ENCODE results near the gene LIPG. TPM values are rescaled to one million over a fixed set of nuclear protein-coding genes. Genes with fewer than 3 reads are reported as not detected.

LIPG gene
- total and polyA plus RNA-seq, 2 of the 13 experiments (the other 11 are each of a cell fraction or from before 2014, with no cell fraction given), result 0.96 to 10.8 TPM

DNA sequence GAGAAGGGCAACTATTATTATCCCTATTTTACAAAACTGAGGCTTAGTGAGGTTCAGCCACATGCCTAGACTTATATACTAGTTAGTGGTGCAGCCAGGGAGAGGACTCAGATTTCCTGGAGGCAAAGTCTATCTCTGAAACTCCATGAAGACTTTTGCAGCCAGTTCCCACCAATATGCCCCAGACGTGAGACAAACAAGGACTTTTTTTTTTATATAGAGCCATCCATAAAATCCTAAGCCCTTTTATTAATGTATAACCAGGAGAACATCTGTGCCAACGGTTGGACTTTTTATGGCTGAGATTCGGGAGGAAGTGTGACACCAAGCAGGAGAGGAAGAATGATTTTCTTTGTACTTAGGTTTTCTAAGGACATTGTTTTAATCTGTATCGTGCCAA lies 29.9 kb downstream of the LIPG start:
- Histone ChIP-seq H3K4me3 (replicated peaks in 1 of 3; ENCODE audit: insufficient read depth in 1 of 3, low read depth in 2 of 3, low read length in 3 of 3) (no peak overlapping the region), H4K20me1 (ENCODE audit: insufficient read depth, low read length) (no peaks in the 10 kb centered on the region), H3K27me3 (ENCODE audit: control insufficient read depth in 1 of 2, insufficient read depth in 2 of 2, low read length in 2 of 2) (no peaks in the 10 kb centered on the region), H3K4me2 (ENCODE audit: low read depth, low read length) (no peak overlapping the region), H3K36me3 (replicated peaks in 1 of 2; ENCODE audit: control insufficient read depth in 1 of 2, insufficient read depth in 2 of 2, low read length in 2 of 2) (no peaks in the 10 kb centered on the region), H3K27ac (ENCODE audit: extremely low read length, insufficient read depth, low read length) (no peak overlapping the region), H3K9me3 (ENCODE audit: low read length) (no peaks in the 10 kb centered on the region), H2AFZ (ENCODE audit: low read length) (no peak overlapping the region), H3K79me2 (ENCODE audit: insufficient read depth, low read length) (no peaks in the 10 kb centered on the region), H3K4me1 (ENCODE audit: insufficient read depth, low read length) (peaks cover 16% of the 10 kb centered on the region), H3K9ac (ENCODE audit: insufficient read depth, low read depth, low read length) (no peak overlapping the region)
- DNase-seq (ENCODE audit: low spot score) (no peak), FAIRE-seq (no peak), ATAC-seq (no peak)
- intact Hi-C loops (cut with micrococcal nuclease; ENCODE audit: unreplicated experiment), result no loop called here
- BruUV-seq (replicated peaks), result TSS peak; percentile 36
- in situ Hi-C loops (cut with HindIII; ENCODE audit: extremely low pct_ligation_motif_present, low pct_unique_long_range_greater_than_20kb), result no loop called here
- CTCF ChIA-PET (ENCODE audit: low intra/inter-chr PET ratio, low total read pairs), result no interaction called here
- no peak for TF ChIP-seq NKX3-1 (CRISPR knock-in tag; IDR thresholded peaks at IDR 0.05)
- TF ChIP-seq PCBP2 (optimal IDR thresholded peaks at IDR 0.05; ENCODE audit: low read depth, low read length, poor library complexity, severe bottlenecking), result no peak
- no peak for TF ChIP-seq MLLT10 (CRISPR knock-in tag; IDR thresholded peaks at IDR 0.05)
- no peak for TF ChIP-seq CBX1 (IDR thresholded peaks at IDR 0.05; ENCODE audit: low read depth)
- no peak for TF ChIP-seq CBFB (CRISPR knock-in tag; IDR thresholded peaks at IDR 0.05)
- POLR2A ChIA-PET, result no interaction called here
- WGBS (ENCODE audit: low lambda C conversion rate), result 63% methylated on average over 4 of the region's 4 CpGs

DNA sequence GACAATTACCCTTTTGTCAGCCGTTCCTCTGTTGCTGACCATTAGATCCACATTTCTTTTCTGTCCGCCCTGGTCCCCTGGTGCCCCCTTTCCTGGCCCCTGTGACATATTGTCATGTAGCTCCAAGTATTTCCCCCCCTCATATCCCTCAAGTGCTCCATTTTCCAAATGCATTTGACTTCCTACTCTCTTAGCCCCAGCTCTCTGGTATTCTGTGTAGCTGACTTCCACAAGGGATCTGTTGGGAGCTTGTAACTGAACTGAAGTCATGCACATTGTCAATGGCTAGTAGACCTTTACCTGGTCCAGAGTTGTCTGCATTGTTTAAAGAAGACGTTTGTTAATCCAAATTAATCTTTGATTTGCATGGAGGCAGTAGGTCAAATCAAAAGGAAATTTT lies 34.8 kb downstream of the LIPG start:
- in situ Hi-C loops (cut with HindIII; ENCODE audit: extremely low pct_ligation_motif_present, low pct_unique_long_range_greater_than_20kb), result no loop called here
- Histone ChIP-seq H3K9ac (ENCODE audit: insufficient read depth, low read depth, low read length) (no peak overlapping the region), H3K36me3 (replicated peaks in 1 of 2; ENCODE audit: control insufficient read depth in 1 of 2, insufficient read depth in 2 of 2, low read length in 2 of 2) (no peaks in the 10 kb centered on the region), H3K4me2 (ENCODE audit: low read depth, low read length) (0 out of 2 replicates have a peak overlapping the region, but pooled peaks have one; percentile 29), H3K4me1 (ENCODE audit: insufficient read depth, low read length) (peaks cover 9% of the 10 kb centered on the region), H3K27me3 (ENCODE audit: control insufficient read depth in 1 of 2, insufficient read depth in 2 of 2, low read length in 2 of 2) (no peaks in the 10 kb centered on the region), H3K9me3 (ENCODE audit: low read length) (no peaks in the 10 kb centered on the region), H2AFZ (ENCODE audit: low read length) (no peak overlapping the region), H4K20me1 (ENCODE audit: insufficient read depth, low read length) (no peaks in the 10 kb centered on the region), H3K27ac (ENCODE audit: extremely low read length, insufficient read depth, low read length) (no peak overlapping the region), H3K4me3 (replicated peaks in 1 of 3; ENCODE audit: insufficient read depth in 1 of 3, low read depth in 2 of 3, low read length in 3 of 3) (no peak overlapping the region), H3K79me2 (ENCODE audit: insufficient read depth, low read length) (no peaks in the 10 kb centered on the region)
- POLR2A ChIA-PET, result no interaction called here
- CTCF ChIA-PET (ENCODE audit: low intra/inter-chr PET ratio, low total read pairs), result no interaction called here
- TF ChIP-seq ZNF777 (CRISPR knock-in tag; IDR thresholded peaks at IDR 0.05), result no peak
- no peak for TF ChIP-seq SOX6 (IDR thresholded peaks at IDR 0.05)
- TF ChIP-seq SOX6 (CRISPR knock-in tag; IDR thresholded peaks at IDR 0.05), result 0 out of 2 replicates have a peak, but pooled peaks have one; percentile 22
- 4% methylated on average over 3 of the region's 3 CpGs for WGBS (ENCODE audit: low lambda C conversion rate)
- intact Hi-C loops (cut with micrococcal nuclease; ENCODE audit: unreplicated experiment), result no loop called here
- no peak for DNase-seq (ENCODE audit: low spot score)
- ATAC-seq, result peak; percentile 34
- FAIRE-seq, result no peak
- BruUV-seq (replicated peaks), result no TSS peak
